Activated CD4-positive, alpha-beta memory T cell treated with anti-CD3 and anti-CD28 coated beads, Interleukin-2, amount 10 ng/mL, durations not matched to agents 7 days and 5 days (primary cell): ENCODE measurements around the gene TMEM41B. TPM values are rescaled to one million over a fixed set of nuclear protein-coding genes. Genes with fewer than 3 reads are reported as not detected.
"Not testable (repeated sequence)": the region's sequence is repeated elsewhere in the genome, so short reads cannot be mapped to it uniquely, and the experiment has no call there.

Source experiments
- CTCF ChIA-PET: fragments of 350-600 bp; sonication (Branson Sonifier 250); formaldehyde crosslinking; loops from one replicate; lab custom pipeline; 2021; ENCODE audit warnings: antibody characterized with exemption, inconsistent platforms; lab: Charles Lee
- POLR2A ChIA-PET: fragments of 350-600 bp; sonication (Branson Sonifier 250); formaldehyde crosslinking; loops from one replicate; lab custom pipeline; 2021; ENCODE audit warnings: antibody characterized with exemption; lab: Charles Lee
- DNase-seq: peaks from one replicate; pipeline ENCODE4 v3.0.0-alpha.2; 2020
- H3K27ac Mint-ChIP-seq: one replicate; pipeline ENCODE4 v1.8.0; 2021; ENCODE audit warnings: mild to moderate bottlenecking, mixed read lengths
- H3K27me3 Mint-ChIP-seq: one replicate; pipeline ENCODE4 v1.8.0; 2021; ENCODE audit warnings: mixed read lengths
- H3K36me3 Mint-ChIP-seq: one replicate; pipeline ENCODE4 v1.8.0; 2021; ENCODE audit warnings: low read depth, mixed read lengths
- H3K4me1 Mint-ChIP-seq: one replicate; pipeline ENCODE4 v1.8.0; 2021; ENCODE audit warnings: mixed read lengths
- H3K4me3 Mint-ChIP-seq: one replicate; pipeline ENCODE4 v1.8.0; 2021; ENCODE audit warnings: mild to moderate bottlenecking, mixed read lengths
- H3K9me3 Mint-ChIP-seq: one replicate; pipeline ENCODE4 v1.8.0; 2021; ENCODE audit warnings: mixed read lengths
- total RNA-seq, 2 experiments: library from RNA; stranded (reverse); gene quantifications; one replicate each; pipeline ENCODE4 v1.2.3, GENCODE V29; 2021

TMEM41B gene
- 10 to 100 TPM; 43.3 to 49.0 TPM for total RNA-seq

- no peaks in the 10 kb centered on the region for H3K9me3 Mint-ChIP-seq
- ChIA-PET CTCF (interaction anchor here (0.6 to 1.8 kb wide), 6 partner anchors 70 to 1145 kb away, joined by 3 to 10 read pairs (median 4); partner anchors contain the start of gene IPO7), POLR2A (interaction anchor here (0.7 to 3.6 kb wide), 22 partner anchors 8 to 632 kb away, joined by 3 to 40 read pairs (median 4); partner anchors contain the start of genes DENND5A, IPO7, RPL27A and TMEM9B)
- peak within 1 kb of the TSS; percentile 91 for H3K27ac Mint-ChIP-seq
- H3K4me1 Mint-ChIP-seq: peaks cover 36% of the 10 kb centered on the region
- H3K4me3 Mint-ChIP-seq: peak within 1 kb of the TSS; percentile 92
- H3K36me3 Mint-ChIP-seq: peaks cover 26% of the 10 kb centered on the region
- H3K27me3 Mint-ChIP-seq: peaks cover 21% of the 10 kb centered on the region
- peak; percentile 99 for DNase-seq
Measured at GRCh38 chr11:9314291-9315077, at the start of gene TMEM41B. Gene TMEM41B, minus strand, starts transcription at chr11:9314593. Its CDS starts 152 bp downstream, at chr11:9314441.

- no peaks in the 10 kb centered on the region for H3K36me3 Mint-ChIP-seq
- CTCF ChIA-PET: no interaction called here
- no peaks in the 10 kb centered on the region for H3K9me3 Mint-ChIP-seq
- no peak overlapping the region for H3K27ac Mint-ChIP-seq
- no peak for DNase-seq
- no peak overlapping the region for H3K4me3 Mint-ChIP-seq
- POLR2A ChIA-PET: interaction anchor here (0.9 to 1.5 kb wide), 3 partner anchors 22 to 97 kb away, joined by 3 to 10 read pairs (median 5); partner anchors contain the start of gene IPO7
- H3K27me3 Mint-ChIP-seq: no peaks in the 10 kb centered on the region
- peaks cover 35% of the 10 kb centered on the region for H3K4me1 Mint-ChIP-seq
Measured at GRCh38 chr11:9362393-9362863, 48.0 kb upstream of the TMEM41B start.

- H3K4me3 Mint-ChIP-seq: not testable (repeated sequence)
Measured at GRCh38 chr11:9360862-9361622, 46.6 kb upstream of the TMEM41B start.

GRCh38 chr11:9357041-9357440 is 42.6 kb upstream of the TMEM41B start:
- CTCF ChIA-PET: no interaction called here
- no peaks in the 10 kb centered on the region for H3K9me3 Mint-ChIP-seq
- DNase-seq: no peak
- H3K4me1 Mint-ChIP-seq: peaks cover 6% of the 10 kb centered on the region
- H3K36me3 Mint-ChIP-seq: no peaks in the 10 kb centered on the region
- H3K27me3 Mint-ChIP-seq: no peaks in the 10 kb centered on the region
- no peak overlapping the region for H3K4me3 Mint-ChIP-seq
- H3K27ac Mint-ChIP-seq: no peak overlapping the region
- POLR2A ChIA-PET: no interaction called here

More at GRCh38 chr11:9360862-9361622, 46.6 kb upstream of the TMEM41B start:
- DNase-seq, H3K9me3 Mint-ChIP-seq, H3K36me3 Mint-ChIP-seq, CTCF ChIA-PET, H3K27ac Mint-ChIP-seq, H3K27me3 Mint-ChIP-seq, POLR2A ChIA-PET: not testable (repeated sequence)
- peaks cover 34% of the 10 kb centered on the region for H3K4me1 Mint-ChIP-seq

GRCh38 chr11:9351321-9351881 is 37.0 kb upstream of the TMEM41B start:
- no peak for DNase-seq
- no peaks in the 10 kb centered on the region for H3K36me3 Mint-ChIP-seq
- no peak overlapping the region for H3K27ac Mint-ChIP-seq
- no peak overlapping the region for H3K4me3 Mint-ChIP-seq
- H3K9me3 Mint-ChIP-seq: no peaks in the 10 kb centered on the region
- ChIA-PET CTCF (no interaction called here), POLR2A (no interaction called here)
- peaks cover 13% of the 10 kb centered on the region for H3K4me1 Mint-ChIP-seq
- peaks cover 18% of the 10 kb centered on the region for H3K27me3 Mint-ChIP-seq

GRCh38 chr11:9347779-9348178 is 33.4 kb upstream of the TMEM41B start:
- POLR2A ChIA-PET, CTCF ChIA-PET, H3K27ac Mint-ChIP-seq: not testable (repeated sequence)

GRCh38 chr11:9347100-9347499 is 32.7 kb upstream of the TMEM41B start:
- Mint-ChIP-seq H3K4me1 (peaks cover 15% of the 10 kb centered on the region), H3K9me3 (no peaks in the 10 kb centered on the region), H3K4me3 (no peak overlapping the region), H3K27me3 (peaks cover 23% of the 10 kb centered on the region), H3K36me3 (no peaks in the 10 kb centered on the region), H3K27ac (no peak overlapping the region)
- peak; percentile 21 for DNase-seq
- ChIA-PET CTCF (interaction anchor here (1.2 to 1.4 kb wide), 2 partner anchors 18 to 161 kb away, joined by 3 to 4 read pairs; no protein-coding TSS in a partner anchor), POLR2A (interaction anchor here (1.0 kb wide), 1 partner anchor 32 kb away, joined by 3 read pairs; no protein-coding TSS in a partner anchor)

More at GRCh38 chr11:9347779-9348178, 33.4 kb upstream of the TMEM41B start:
- not testable (repeated sequence) for DNase-seq, H3K4me3 Mint-ChIP-seq, H3K9me3 Mint-ChIP-seq, H3K36me3 Mint-ChIP-seq
- Mint-ChIP-seq H3K4me1 (peaks cover 15% of the 10 kb centered on the region), H3K27me3 (peaks cover 21% of the 10 kb centered on the region)

GRCh38 chr11:9344061-9344680 is 29.8 kb upstream of the TMEM41B start:
- Mint-ChIP-seq H3K4me1 (peaks cover 15% of the 10 kb centered on the region), H3K27me3 (peaks cover 15% of the 10 kb centered on the region), H3K9me3 (no peaks in the 10 kb centered on the region), H3K27ac (no peak overlapping the region), H3K36me3 (no peaks in the 10 kb centered on the region), H3K4me3 (no peak overlapping the region)
- POLR2A ChIA-PET: no interaction called here
- CTCF ChIA-PET: no interaction called here
- no peak for DNase-seq

- H3K36me3 Mint-ChIP-seq: no peaks in the 10 kb centered on the region
- no peaks in the 10 kb centered on the region for H3K9me3 Mint-ChIP-seq
- H3K4me1 Mint-ChIP-seq: peaks cover 2% of the 10 kb centered on the region
- no peak overlapping the region for H3K27ac Mint-ChIP-seq
- CTCF ChIA-PET: no interaction called here
- no peak for DNase-seq
- H3K4me3 Mint-ChIP-seq: no peak overlapping the region
- H3K27me3 Mint-ChIP-seq: peaks cover 7% of the 10 kb centered on the region
- POLR2A ChIA-PET: no interaction called here
Measured at GRCh38 chr11:9341638-9342178, 27.3 kb upstream of the TMEM41B start.

GRCh38 chr11:9332655-9333054 is 18.3 kb upstream of the TMEM41B start:
- Mint-ChIP-seq H3K4me3 (no peak overlapping the region), H3K9me3 (no peaks in the 10 kb centered on the region), H3K4me1 (no peaks in the 10 kb centered on the region), H3K27ac (no peak overlapping the region), H3K36me3 (no peaks in the 10 kb centered on the region), H3K27me3 (no peaks in the 10 kb centered on the region)
- DNase-seq: no peak
- CTCF ChIA-PET: interaction anchor here (1.2 kb wide), 1 partner anchor 271 kb away, joined by 3 read pairs; no protein-coding TSS in a partner anchor
- POLR2A ChIA-PET: interaction anchor here (1.3 kb wide), 1 partner anchor 52 kb away, joined by 3 read pairs; no protein-coding TSS in a partner anchor

GRCh38 chr11:9330387-9331384 is 16.3 kb upstream of the TMEM41B start:
- ChIA-PET CTCF (no interaction called here), POLR2A (no interaction called here)
- DNase-seq: no peak
- Mint-ChIP-seq H3K27ac (no peak overlapping the region), H3K4me3 (no peak overlapping the region), H3K36me3 (no peaks in the 10 kb centered on the region), H3K27me3 (no peaks in the 10 kb centered on the region), H3K9me3 (no peaks in the 10 kb centered on the region), H3K4me1 (no peaks in the 10 kb centered on the region)
